Natural killer cell (primary cell): ENCODE measurements around the gene DUSP1. TPM values are rescaled to one million over a fixed set of nuclear protein-coding genes. Genes with fewer than 3 reads are reported as not detected.

ENCODE experiments used
- ATAC-seq, 3 donors: fragments of 150-1000 bp in 2 of 3; fragments of 200-7000 bp in 1 of 3; cut with Tn5 transposase; 1 replicate in 1 of 3; 2 replicates in 2 of 3; pipeline ENCODE4 v1.10.0; 2021; ENCODE audit warnings: mild to moderate bottlenecking in 2 of 3, moderate library complexity in 2 of 3
- DNase-seq, 2 donors: peaks; one replicate each; pipeline versions ENCODE4 v3.0.0 to v3.0.0-alpha.2; 2013 to 2021; ENCODE audit warnings: mixed read lengths in 1 of 2
- H3K27ac ChIP-seq: one replicate; pipeline ENCODE4 v1.5.1; 2013; ENCODE audit warnings: mild to moderate bottlenecking, low read length
- H3K27me3 ChIP-seq: one replicate; pipeline ENCODE4 v1.6.1; 2013; ENCODE audit warnings: low read length; ENCODE audit not compliant: control insufficient read depth, insufficient read depth
- H3K36me3 ChIP-seq: one replicate; pipeline ENCODE4 v1.6.1; 2013; ENCODE audit warnings: low read length; ENCODE audit not compliant: control insufficient read depth, insufficient read depth
- H3K4me1 ChIP-seq: one replicate; pipeline ENCODE4 v1.6.1; 2013; ENCODE audit warnings: low read length; ENCODE audit not compliant: control insufficient read depth, insufficient read depth
- H3K4me3 ChIP-seq: one replicate; pipeline ENCODE4 v1.5.1; 2013; ENCODE audit warnings: low read length
- H3K9me3 ChIP-seq: one replicate; pipeline ENCODE4 v1.6.1; 2013; ENCODE audit warnings: low read length; ENCODE audit not compliant: control insufficient read depth, insufficient read depth
- H3K27ac Mint-ChIP-seq, 2 donors: one replicate each; pipeline ENCODE4 v1.8.0; 2022; ENCODE audit warnings: mild to moderate bottlenecking in 2 of 2, mixed read lengths in 2 of 2, moderate library complexity in 1 of 2
- H3K27me3 Mint-ChIP-seq, 2 donors: one replicate each; pipeline ENCODE4 v1.8.0; 2022; ENCODE audit warnings: low read depth in 2 of 2, mixed read lengths in 2 of 2
- H3K36me3 Mint-ChIP-seq: one replicate; pipeline ENCODE4 v1.8.0; 2022; ENCODE audit warnings: mixed read lengths
- H3K4me1 Mint-ChIP-seq, 2 donors: one replicate each; pipeline ENCODE4 v1.8.0; 2022; ENCODE audit warnings: mixed read lengths in 2 of 2
- H3K4me3 Mint-ChIP-seq: one replicate; pipeline ENCODE4 v1.8.0; 2022; ENCODE audit warnings: mild to moderate bottlenecking, moderate library complexity, mixed read lengths
- H3K9me3 Mint-ChIP-seq, 2 donors: one replicate each; pipeline ENCODE4 v1.8.0; 2022; ENCODE audit warnings: mixed read lengths in 2 of 2
- CTCF ChIP-seq: fragments of 200-600 bp; IDR thresholded peaks from one replicate; pipeline ENCODE4 v1.8.0; 2022; ENCODE audit warnings: antibody characterized with exemption
- WGBS: methylation state at CpG from one replicate; pipeline ENCODE4 v1.1.7; 2013; ENCODE audit warnings: missing lambda C conversion rate; ENCODE audit not compliant: insufficient coverage; 5-methylcytosine and 5-hydroxymethylcytosine counted together
- intact Hi-C: fragments of 100-400 bp; cut with micrococcal nuclease; formaldehyde crosslinking; loops from one replicate; pipeline ENCODE4 v1.14.2; 2022
- total RNA-seq, 4 donors: library from RNA; stranded (reverse); fragments of 120-200 nt in 1 of 4; gene quantifications; one replicate each; pipeline versions ENCODE4 v1.2.3 to v1.2.4, GENCODE V29; 2013 to 2022

DUSP1 gene
- total RNA-seq, 3 donors from 2014 or later (not counting 1 experiment from before 2014, with no cell fraction given): 1,579 to 2,725 (median 2,168) TPM

GRCh38 chr5:172802112-172802511 lies 31.1 kb upstream of the DUSP1 start:
- 93% methylated on average over 2 of the region's 2 CpGs for WGBS
- Histone ChIP-seq H3K4me1 (peaks cover 21% of the 10 kb centered on the region), H3K36me3 (no peaks in the 10 kb centered on the region), H3K27ac (no peak overlapping the region), H3K4me3 (no peak overlapping the region), H3K9me3 (no peaks in the 10 kb centered on the region), H3K27me3 (no peaks in the 10 kb centered on the region)
- peaks cover 3 to 21% of the 10 kb centered on the region in 2 donors for H3K4me1 Mint-ChIP-seq
- no peaks in the 10 kb centered on the region for H3K27me3 Mint-ChIP-seq
- peak overlapping the region in 1 of 2 donors; percentile 60 for H3K27ac Mint-ChIP-seq
- no peaks in the 10 kb centered on the region for H3K9me3 Mint-ChIP-seq
- ATAC-seq: no peak
- intact Hi-C loops: no loop called here
- no peak for TF ChIP-seq CTCF
- DNase-seq: no peak
- H3K4me3 Mint-ChIP-seq: no peak overlapping the region
- no peaks in the 10 kb centered on the region for H3K36me3 Mint-ChIP-seq

GRCh38 chr5:172801179-172801671 lies 30.2 kb upstream of the DUSP1 start:
- H3K27me3 Mint-ChIP-seq: no peaks in the 10 kb centered on the region
- Histone ChIP-seq H3K27ac (no peak overlapping the region), H3K36me3 (no peaks in the 10 kb centered on the region), H3K9me3 (no peaks in the 10 kb centered on the region), H3K27me3 (no peaks in the 10 kb centered on the region), H3K4me3 (no peak overlapping the region), H3K4me1 (peaks cover 12% of the 10 kb centered on the region)
- no peak for ATAC-seq
- TF ChIP-seq CTCF: no peak
- no peaks in the 10 kb centered on the region for H3K36me3 Mint-ChIP-seq
- no peak overlapping the region for H3K4me3 Mint-ChIP-seq
- DNase-seq: no peak
- no peaks in the 10 kb centered on the region for H3K9me3 Mint-ChIP-seq
- H3K4me1 Mint-ChIP-seq: peaks cover 0 to 14% of the 10 kb centered on the region in 2 donors
- peak overlapping the region in 1 of 2 donors; percentile 60 for H3K27ac Mint-ChIP-seq
- intact Hi-C loops: no loop called here
- 82% methylated on average over 4 of the region's 4 CpGs for WGBS

- intact Hi-C loops: no loop called here
- H3K4me1 Mint-ChIP-seq: peaks cover 0 to 7% of the 10 kb centered on the region in 2 donors
- peaks cover 9% of the 10 kb centered on the region for H3K4me1 ChIP-seq
- no peaks in the 10 kb centered on the region for H3K9me3 ChIP-seq
- no peaks in the 10 kb centered on the region for H3K27me3 Mint-ChIP-seq
- peak overlapping the region in 1 of 2 donors; percentile 0 for H3K27ac Mint-ChIP-seq
- 87% methylated on average over 16 of the region's 16 CpGs for WGBS
- ATAC-seq: peak; percentile 40 to 87 (median 53)
- H3K36me3 Mint-ChIP-seq: no peaks in the 10 kb centered on the region
- H3K4me3 ChIP-seq: no peak overlapping the region
- no peaks in the 10 kb centered on the region for H3K36me3 ChIP-seq
- peak overlapping the region; percentile 55 for H3K27ac ChIP-seq
- no peak for TF ChIP-seq CTCF
- peak in 1 of 2 donors; percentile 18 for DNase-seq
- H3K27me3 ChIP-seq: no peaks in the 10 kb centered on the region
- H3K9me3 Mint-ChIP-seq: no peaks in the 10 kb centered on the region
- H3K4me3 Mint-ChIP-seq: no peak overlapping the region
These were observed 29.1 kb upstream of the DUSP1 start for GRCh38 chr5:172800088-172800551.

GRCh38 chr5:172799416-172799815 lies 28.4 kb upstream of the DUSP1 start:
- ATAC-seq (no peak), DNase-seq (no peak)
- no peaks in the 10 kb centered on the region for H3K36me3 ChIP-seq
- no peak for TF ChIP-seq CTCF
- H3K36me3 Mint-ChIP-seq: no peaks in the 10 kb centered on the region
- WGBS: 87% methylated on average over 6 of the region's 6 CpGs
- no peaks in the 10 kb centered on the region for H3K9me3 ChIP-seq
- no peak overlapping the region for H3K4me3 Mint-ChIP-seq
- H3K27me3 Mint-ChIP-seq: no peaks in the 10 kb centered on the region
- H3K9me3 Mint-ChIP-seq: no peaks in the 10 kb centered on the region
- no peak overlapping the region for H3K4me3 ChIP-seq
- peaks cover 0 to 7% of the 10 kb centered on the region in 2 donors for H3K4me1 Mint-ChIP-seq
- intact Hi-C loops: no loop called here
- H3K27me3 ChIP-seq: no peaks in the 10 kb centered on the region
- peak overlapping the region; percentile 55 for H3K27ac ChIP-seq
- peaks cover 11% of the 10 kb centered on the region for H3K4me1 ChIP-seq
- H3K27ac Mint-ChIP-seq: peak overlapping the region in 1 of 2 donors; percentile 0
